Type B pancreatic cell (in vitro differentiated cells): ENCODE results near the gene LLCFC1. TPM values are rescaled to one million over a fixed set of nuclear protein-coding genes. Genes with fewer than 3 reads are reported as not detected.

ENCODE experiments used
- DNase-seq: peaks from one replicate; pipeline ENCODE4 v3.0.0; 2021; ENCODE audit warnings: mixed read lengths; ENCODE audit not compliant: unreplicated experiment; ENCODE audit errors: extremely low spot score
- H3K27ac Mint-ChIP-seq: 2 replicates; pipeline ENCODE4 v1.8.0; 2021; ENCODE audit warnings: mild to moderate bottlenecking, mixed read lengths
- H3K27me3 Mint-ChIP-seq: 2 replicates; pipeline ENCODE4 v1.8.0; 2021; ENCODE audit warnings: mixed read lengths
- H3K36me3 Mint-ChIP-seq: 2 replicates; pipeline ENCODE4 v1.8.0; 2021; ENCODE audit warnings: mixed read lengths
- H3K4me1 Mint-ChIP-seq: one replicate; pipeline ENCODE4 v1.8.0; 2021; ENCODE audit warnings: mixed read lengths; ENCODE audit not compliant: unreplicated experiment
- H3K4me3 Mint-ChIP-seq: 2 replicates; pipeline ENCODE4 v1.8.0; 2021; ENCODE audit warnings: mild to moderate bottlenecking, mixed read lengths
- H3K9me3 Mint-ChIP-seq: 2 replicates; pipeline ENCODE4 v1.8.0; 2021; ENCODE audit warnings: mixed read lengths
- CTCF ChIP-seq: fragments of 200-600 bp; sonication (generic); conservative IDR thresholded peaks from 2 replicates; pipeline ENCODE4 v1.5.0; 2021; ENCODE audit warnings: antibody characterized with exemption, mild to moderate bottlenecking
- total RNA-seq: library from RNA; stranded (reverse); gene quantifications from 2 replicates; pipeline ENCODE4 v1.2.1, GENCODE V29; 2021; ENCODE audit warnings: low replicate concordance

Gene LLCFC1
- total RNA-seq, 1 donor from 2014 or later, result not detected

GRCh38 chr7:142898377-142899170 is 40.7 kb upstream of the LLCFC1 start:
- no peaks in the 10 kb centered on the region for H3K4me1 Mint-ChIP-seq
- H3K36me3 Mint-ChIP-seq, result no peaks in the 10 kb centered on the region
- H3K27me3 Mint-ChIP-seq, result peaks cover 3% of the 10 kb centered on the region
- no peak for DNase-seq
- H3K4me3 Mint-ChIP-seq, result no peak overlapping the region
- no peak overlapping the region for H3K27ac Mint-ChIP-seq
- no peaks in the 10 kb centered on the region for H3K9me3 Mint-ChIP-seq
- no peak for TF ChIP-seq CTCF

DNA sequence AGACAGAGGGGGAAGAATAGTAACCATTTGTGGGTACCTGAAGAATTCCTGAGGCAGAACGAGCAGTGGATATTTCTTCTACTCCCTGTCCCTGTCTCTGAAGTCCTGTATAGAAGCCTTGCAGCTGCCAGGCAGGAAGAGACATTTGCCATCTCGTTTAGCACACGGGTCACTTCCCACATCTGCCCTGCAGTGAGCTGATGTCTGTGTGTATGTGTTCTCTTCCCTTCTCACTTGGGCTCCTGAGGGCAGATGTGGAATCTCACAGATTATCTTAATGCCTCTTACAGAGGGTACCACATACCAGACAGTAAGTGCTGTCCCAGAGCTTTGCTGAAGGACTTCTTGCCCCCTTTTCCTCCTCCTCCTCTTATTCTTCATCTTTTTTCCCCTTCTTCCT is 39.6 kb upstream of the LLCFC1 start:
- H3K36me3 Mint-ChIP-seq, result no peaks in the 10 kb centered on the region
- no peak for DNase-seq
- H3K27ac Mint-ChIP-seq, result no peak overlapping the region
- peaks cover 3% of the 10 kb centered on the region for H3K27me3 Mint-ChIP-seq
- TF ChIP-seq CTCF, result no peak
- H3K4me1 Mint-ChIP-seq, result no peaks in the 10 kb centered on the region
- no peaks in the 10 kb centered on the region for H3K9me3 Mint-ChIP-seq
- no peak overlapping the region for H3K4me3 Mint-ChIP-seq

DNA sequence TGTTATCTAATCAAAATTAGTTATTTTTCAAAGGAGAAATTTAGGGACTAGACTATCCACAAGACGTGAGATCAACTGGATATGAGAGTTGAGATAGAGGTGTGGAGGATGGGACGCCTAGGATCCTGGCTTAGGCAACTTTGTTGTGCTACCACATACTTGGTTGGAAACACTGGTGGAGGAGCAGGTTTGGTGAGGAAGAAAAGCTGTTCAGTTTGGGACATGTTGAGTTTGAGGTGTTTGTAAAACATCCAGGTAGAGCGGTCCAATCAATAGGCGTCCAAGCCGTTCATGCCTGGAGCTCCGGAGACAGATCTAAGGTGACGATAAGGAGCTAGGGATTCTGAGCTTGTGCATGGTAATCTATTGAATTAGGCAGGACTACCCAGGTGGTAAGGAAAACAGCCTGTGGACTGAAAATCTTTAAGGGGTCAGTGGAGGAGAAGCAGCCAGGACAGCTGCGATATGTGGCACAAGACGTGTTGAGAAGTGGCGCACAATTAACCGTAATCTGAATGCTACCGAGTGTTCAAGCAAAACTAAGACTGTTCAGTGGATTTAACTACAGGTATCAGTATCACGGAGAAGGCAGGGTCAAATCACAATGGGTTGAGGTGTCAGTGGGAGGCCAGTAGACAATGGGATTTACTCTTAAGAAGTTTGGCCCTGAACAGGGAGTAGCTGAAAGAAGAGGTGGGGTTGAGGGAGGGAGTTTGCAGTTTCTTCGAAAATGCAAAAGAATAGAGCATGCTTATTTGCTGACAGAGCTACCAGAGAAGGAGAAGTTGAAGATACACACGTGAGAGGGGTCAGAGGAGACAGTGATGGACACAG is 37.6 kb upstream of the LLCFC1 start:
- no peak for DNase-seq

DNA sequence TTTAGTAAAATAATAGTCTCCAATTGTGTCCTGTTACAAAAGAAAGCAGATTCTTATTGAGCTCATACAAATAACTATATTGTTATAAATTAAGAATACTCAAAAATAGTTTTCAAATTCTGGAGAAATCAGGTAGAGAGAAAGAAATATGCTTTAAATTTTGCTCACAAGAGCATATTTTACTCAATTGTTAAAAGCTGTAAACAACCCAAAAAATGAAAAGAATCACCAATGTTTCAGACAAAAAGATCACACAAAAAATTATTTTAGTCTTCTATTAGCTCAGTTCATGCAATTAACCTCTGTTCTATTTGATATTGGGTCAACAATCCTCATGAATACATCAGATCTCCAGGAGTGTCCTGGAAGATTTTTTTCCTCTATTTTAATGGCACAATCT is 35.2 kb upstream of the LLCFC1 start:
- H3K4me1 Mint-ChIP-seq, result no peaks in the 10 kb centered on the region
- no peak for TF ChIP-seq CTCF
- no peak overlapping the region for H3K4me3 Mint-ChIP-seq
- no peaks in the 10 kb centered on the region for H3K27me3 Mint-ChIP-seq
- no peaks in the 10 kb centered on the region for H3K9me3 Mint-ChIP-seq
- DNase-seq, result no peak
- H3K36me3 Mint-ChIP-seq, result no peaks in the 10 kb centered on the region
- no peak overlapping the region for H3K27ac Mint-ChIP-seq

More for the DNA sequence above, 37.6 kb upstream of the LLCFC1 start:
- no peak overlapping the region for H3K4me3 Mint-ChIP-seq
- no peaks in the 10 kb centered on the region for H3K9me3 Mint-ChIP-seq
- H3K27ac Mint-ChIP-seq, result no peak overlapping the region
- TF ChIP-seq CTCF, result no peak
- no peaks in the 10 kb centered on the region for H3K4me1 Mint-ChIP-seq
- H3K36me3 Mint-ChIP-seq, result no peaks in the 10 kb centered on the region
- peaks cover 3% of the 10 kb centered on the region for H3K27me3 Mint-ChIP-seq

DNA sequence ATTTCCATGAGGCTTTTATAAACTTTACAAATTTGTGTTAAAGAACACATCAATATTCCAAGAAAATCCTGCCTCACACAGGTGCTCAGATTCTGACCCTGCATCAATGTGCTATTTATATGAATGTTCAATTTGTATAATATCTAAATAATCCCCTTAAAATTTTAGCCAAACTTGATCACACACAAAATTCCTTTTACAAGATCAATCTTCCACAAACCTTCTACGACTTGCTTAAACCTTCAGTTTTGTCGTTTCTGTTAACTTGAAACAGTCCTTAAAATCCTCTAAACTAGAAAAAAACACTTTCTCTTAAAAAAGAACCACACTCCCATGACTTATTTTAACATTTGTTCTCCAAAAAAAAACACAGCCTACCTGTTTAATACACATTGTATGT is 33.5 kb upstream of the LLCFC1 start:
- Mint-ChIP-seq H3K36me3 (no peaks in the 10 kb centered on the region), H3K27ac (no peak overlapping the region)

More for the DNA sequence above, 33.5 kb upstream of the LLCFC1 start:
- Mint-ChIP-seq H3K9me3 (peaks cover 3% of the 10 kb centered on the region), H3K4me1 (no peaks in the 10 kb centered on the region), H3K4me3 (no peak overlapping the region), H3K27me3 (no peaks in the 10 kb centered on the region)
- no peak for DNase-seq
- no peak for TF ChIP-seq CTCF
